ENCODE measurements around the gene ATMIN.

ATMIN gene

DNA sequence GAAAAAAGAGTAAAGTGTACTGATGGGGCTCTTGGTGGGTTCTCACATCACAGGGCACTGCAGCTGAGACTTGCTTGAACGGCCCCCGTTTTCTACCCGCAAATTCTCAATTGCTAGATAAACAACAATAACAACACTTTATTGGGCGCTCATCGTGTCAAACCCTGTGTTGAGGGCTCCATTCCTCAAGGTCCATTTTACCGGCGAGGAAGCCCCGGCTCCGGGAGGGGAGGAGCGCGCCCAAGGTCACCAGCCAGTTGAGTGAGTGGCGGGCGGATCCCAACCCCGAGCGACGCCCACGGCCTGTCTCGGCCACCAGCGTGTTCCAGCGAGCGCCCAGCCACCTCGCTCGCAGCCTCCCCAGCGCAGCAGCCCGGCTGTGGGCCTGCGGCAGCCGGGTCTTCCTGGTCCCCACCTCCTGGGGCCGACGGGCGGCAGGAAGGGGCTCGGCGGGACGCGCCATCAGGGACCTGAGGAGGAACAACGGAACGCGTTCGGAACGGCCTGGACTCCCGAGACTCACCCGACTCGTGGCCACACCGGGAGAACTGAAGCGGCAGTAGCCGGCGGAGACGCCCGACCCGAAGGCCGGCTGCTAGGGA is 29.3 kb upstream of the ATMIN start:
- peak; percentile 43 for DNase-seq

DNA sequence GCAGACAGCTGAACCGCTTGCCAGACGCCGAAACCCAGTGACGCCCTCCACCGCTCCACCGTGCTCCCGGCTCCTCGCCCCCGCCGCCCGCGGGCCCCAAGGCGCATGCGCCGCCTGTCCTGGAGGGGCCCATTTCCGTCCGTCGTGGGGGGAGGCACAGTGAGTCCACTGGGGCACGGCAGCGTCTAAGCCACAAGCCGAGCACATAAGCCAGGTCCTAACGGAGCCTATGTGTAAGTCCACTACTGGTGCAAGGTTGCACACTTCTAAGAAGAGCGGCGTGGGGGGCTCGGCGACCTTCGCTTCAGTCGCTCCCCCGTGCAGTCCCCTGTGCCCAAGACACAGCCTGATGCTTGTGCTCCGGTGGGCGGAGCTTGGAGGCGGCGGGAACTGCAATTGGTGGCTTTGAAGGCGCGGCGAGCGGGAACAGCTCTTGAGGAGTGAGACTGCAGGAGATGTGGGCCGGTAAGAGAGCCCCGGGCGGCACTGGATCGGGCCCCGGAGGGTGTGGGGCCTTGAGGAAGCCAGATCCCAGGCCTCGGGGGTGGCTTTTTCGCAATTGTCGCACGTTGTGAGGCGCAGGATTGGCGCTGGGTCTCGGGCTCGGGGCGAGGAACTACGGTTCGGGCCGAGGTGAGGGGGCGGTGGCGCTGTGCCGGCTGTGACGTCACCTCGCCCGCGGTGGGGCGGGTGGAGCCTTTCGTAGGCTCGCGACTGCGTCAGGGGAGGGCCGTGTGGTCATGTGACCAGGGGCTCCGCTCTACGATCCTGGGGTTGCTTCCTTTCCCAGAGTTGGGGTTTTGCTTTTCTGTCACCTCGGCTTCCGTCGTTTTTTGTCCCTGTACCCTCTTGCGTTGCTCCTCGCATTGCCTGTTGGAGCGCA is 28.6 kb upstream of the ATMIN start, which contains the start of the genes CENPN and CMC2:
Gene CENPN (plus strand): TSS at position 402 of the 883 bp plus-strand sequence. CDS start 4,726 bp downstream, outside the sequence.
Gene CMC2 (minus strand): TSS at position 73 of the 883 bp plus-strand sequence. CDS start 9,491 bp downstream, outside the sequence.
- peak; percentile 98 for DNase-seq

DNA sequence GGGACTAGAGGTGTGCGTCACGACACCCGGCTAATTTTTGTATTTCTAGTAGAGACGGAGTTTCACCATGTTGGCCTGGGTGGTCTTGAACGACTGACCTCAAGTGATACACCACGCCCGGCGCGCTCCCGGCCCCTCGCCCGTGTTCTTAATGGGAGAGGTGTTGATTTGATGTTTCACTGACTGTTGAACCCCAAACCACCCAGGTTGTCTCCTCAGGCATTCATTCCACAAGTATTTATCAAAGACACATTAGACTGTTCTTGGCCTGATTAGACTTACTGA is 27.2 kb upstream of the ATMIN start:
- no peak for DNase-seq

DNA sequence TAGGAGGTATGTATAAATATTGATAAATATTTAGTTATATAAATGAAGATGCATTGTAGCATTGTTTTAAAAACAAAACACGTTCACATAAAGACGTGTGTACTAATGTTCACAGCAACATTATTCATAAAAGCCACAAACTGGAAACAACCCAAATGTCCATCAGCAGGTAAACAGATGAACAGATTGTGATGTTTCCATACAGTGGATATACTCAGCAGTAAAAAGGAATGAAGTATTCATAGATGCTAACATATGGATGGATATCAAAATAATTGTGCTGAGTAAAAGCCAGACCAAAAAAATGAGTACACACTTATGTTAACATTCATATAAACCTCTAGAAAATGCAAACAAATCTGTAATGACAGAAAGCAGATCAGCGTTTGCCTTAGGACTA is 22.7 kb upstream of the ATMIN start:
- DNase-seq = no peak

DNA sequence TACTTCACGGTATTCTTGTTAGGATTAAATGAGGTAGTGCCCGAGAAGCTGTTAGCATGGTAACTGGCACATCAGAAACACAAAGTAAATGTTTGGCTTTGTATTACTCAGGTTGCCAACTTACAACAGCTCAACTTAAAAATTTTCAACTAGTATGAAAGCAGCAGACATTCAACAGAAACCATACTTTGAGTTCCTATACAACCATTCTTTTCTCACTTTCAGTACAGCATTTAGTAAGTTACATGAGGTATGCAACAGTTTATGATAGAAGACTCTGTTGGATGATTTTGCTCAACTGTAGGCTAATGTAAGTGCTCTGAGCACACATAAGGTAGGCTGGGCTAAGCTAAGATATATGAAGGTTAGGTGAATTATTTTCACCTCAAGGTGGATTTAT is 21.0 kb upstream of the ATMIN start:
- DNase-seq = no peak

DNA sequence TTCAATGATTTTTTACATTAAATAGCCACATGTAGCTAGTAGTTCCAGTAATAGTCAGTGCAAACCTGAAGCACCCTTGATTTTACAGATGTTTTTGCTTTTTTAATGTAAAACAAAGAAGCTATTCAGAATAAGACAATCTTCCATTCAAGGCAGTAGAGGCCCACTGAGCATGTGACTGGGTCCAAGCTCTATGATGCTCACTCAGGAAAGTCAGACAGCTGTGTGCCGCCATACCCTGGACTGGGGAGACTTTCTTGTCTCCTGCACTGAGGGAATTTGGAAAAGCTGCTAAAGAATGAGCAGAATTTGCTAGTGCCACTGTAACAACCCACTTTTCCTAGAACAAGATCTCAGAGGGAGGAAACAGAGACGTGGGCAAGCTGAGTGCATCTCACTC is 17.1 kb upstream of the ATMIN start:
- no peak for DNase-seq

DNA sequence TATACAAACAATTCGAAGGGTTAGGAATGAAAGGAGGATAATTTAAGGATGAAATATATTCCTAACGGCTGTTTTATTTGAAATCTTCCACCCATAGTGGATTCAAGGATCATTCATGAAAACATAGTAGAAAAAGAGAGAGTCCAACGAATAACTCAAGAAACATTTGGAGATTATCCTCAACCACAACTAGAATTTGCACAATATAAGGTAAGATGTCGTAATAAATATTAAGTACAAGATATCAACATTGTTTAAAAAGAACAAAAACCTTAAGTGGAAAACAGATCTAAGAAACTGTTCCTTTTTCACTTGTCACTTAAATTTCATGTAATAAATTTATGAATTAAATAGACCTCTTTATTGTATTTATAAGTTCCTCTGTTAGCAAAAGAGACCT is 9.2 kb upstream of the ATMIN start:
- DNase-seq = no peak

DNA sequence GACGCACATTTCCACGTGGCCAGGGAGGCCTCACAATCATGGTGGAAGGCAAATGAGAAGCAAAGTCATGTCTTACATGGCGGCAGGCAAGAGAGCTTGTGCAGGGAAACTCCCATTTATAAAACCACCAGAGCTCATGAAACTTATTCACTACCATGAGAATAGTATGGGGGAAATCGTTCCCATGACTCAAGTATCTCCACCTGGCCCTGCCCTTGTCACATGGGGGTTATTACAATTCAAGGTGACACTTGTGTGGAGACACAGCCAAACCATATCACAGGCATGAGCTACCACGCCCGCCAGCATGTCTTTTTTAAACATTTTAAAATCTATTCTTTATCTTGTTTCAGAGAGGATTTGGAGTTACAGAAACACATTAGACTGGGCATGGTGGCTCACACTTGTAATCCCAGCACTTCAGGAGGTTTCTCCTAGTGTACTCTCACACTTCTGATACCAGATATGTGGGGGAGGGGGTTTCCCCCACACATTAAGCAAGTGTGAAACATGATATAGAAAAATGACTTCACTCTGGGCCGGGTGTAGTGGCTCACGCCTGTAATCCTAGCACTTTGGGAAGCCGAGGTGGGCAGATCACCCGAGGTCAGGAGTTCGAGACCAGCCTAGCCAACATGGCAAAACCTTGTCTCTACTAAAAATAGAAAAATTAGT is 5.6 kb upstream of the ATMIN start:
- DNase-seq = no peak

DNA sequence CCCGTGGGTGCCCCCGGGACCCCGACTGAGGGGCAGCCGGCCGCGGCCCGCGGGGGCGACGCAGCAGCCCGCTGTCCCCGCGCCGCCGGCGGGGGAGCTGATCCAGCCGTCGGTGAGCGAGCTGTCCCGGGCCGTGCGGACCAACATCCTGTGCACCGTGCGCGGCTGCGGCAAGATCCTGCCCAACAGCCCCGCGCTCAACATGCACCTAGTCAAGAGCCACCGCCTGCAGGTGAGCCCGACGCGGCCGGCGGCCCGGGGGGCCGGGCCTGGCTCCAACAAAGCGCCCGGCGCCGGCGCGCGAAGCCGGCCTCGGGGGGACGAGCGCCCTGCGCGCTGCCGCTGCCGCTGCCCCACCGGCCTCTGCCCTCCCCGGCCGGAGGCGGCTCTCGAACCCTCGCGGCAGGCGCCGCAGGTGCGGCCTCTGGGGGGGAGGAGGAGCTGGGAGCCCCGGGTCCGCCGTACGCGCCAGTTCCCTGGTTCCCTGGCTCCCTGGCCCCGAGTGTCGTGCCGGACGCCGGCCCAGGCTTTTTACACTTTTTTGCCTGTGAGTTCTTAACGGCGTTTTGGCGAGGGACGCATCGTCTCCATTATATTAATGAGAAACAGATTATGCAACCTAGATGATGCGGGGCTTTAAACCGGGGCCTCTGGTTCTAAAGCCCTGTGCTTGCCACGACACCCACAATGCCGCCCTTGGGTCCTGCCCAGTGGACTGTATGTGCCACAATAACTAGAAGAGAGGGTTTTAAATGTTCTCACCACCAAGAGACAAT is 521 bp downstream of the ATMIN start:
- DNase-seq = no peak

DNA sequence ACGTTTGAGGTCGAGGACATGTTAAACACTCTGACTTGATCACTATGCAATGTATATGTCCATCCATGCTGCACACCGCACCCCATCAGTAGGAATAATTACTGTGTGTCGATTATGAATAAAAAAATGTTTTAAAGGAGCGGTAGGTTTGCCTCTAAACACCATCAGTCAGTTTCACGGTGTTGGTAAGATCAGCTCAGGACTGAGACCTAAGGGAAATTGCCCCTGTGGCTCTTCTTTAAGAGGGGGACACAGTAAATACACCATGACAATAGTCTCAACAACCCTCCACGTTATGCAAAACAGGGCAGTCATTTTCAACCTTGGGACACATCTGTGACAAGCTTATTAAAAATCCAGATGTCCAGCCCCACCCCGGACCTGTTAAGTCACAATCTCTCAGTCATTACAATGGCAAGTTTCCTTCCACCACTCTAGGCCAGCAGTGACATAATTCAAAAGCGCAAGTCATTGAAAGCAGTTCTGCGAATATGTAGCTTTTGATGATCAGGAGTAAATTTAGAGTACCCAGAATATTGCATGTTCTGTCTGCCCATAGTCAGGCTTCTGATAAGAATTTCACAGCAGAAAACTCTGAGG is 1.2 kb downstream of the ATMIN start:
- DNase-seq = no peak

DNA sequence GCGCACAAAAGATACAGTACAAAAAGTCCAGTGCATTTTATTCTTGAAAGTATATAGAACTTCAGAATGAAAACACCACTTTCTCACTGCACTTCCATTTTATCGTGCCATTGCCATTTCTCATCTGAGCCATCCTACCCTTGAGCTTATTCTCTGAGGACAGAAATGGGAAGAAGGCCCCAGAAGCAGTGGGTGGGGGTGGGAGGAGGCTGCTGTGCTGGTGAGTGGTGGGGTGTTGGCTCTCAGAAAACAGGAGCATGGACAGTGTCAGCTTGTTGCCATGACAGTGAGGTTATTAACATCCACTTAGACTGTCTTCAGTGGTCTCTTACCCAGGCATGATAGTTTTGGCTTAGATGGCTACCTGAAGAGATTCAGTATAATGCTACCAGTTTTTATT is 4.5 kb downstream of the ATMIN start:
- DNase-seq = no peak

DNA sequence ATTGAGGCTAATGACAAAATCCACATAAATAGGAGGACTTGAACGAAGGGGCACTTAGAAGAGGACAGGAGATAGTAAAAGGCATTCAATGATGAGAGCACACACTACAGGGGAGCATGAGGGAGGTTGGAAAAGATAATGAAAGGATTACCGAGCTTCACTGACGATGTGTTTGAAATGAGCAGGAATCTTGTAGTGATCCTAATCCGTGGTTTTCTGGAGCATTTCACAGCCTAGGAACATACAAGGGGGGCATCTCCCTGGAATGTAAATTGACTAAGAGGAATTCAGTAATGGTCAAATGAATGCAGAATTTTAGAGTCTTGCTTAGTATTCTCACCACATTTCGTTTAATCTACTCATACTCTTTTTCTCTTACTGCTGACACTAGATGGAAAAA is 5.2 kb downstream of the ATMIN start:
- no peak for DNase-seq

DNA sequence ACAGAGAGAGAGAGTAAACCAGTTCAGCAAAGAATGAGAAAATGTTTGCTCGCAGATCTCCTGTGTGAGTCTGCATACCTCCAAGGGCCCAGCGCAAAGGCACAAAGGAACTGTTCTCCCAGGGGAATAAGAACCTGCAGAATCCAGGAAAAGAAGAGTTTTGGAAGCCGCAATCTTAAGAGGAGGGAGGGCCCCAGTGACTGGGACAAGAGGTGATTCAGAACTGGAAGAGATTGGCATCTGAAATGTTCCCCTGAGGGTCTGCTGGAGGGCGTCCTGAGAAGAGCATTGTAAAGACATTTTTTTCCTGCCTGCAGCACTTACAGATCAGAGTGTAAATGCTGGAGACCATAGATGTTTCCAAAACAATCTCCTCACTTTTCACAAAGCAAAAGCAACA is 6.1 kb downstream of the ATMIN start:
- no peak for DNase-seq

DNA sequence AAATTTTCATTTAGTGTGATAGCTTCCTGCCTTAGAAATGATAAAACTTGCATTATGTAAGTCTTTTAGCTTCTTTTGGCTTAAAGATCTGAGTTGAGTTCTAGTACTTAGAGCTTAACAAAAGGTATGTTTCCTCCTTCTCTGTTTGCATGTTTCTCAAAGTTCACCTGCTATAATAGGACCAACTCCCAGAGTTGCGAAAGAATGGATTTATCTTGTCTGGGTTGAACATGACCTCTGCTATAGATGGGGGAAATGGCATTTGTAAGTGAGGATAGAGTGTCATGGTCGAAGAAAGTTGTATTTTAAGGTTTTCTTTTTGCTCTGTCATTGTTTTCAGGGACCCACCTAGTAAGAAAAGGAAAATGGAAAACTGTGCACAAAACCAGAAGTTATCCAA is 7.2 kb downstream of the ATMIN start:
- DNase-seq = no peak

DNA sequence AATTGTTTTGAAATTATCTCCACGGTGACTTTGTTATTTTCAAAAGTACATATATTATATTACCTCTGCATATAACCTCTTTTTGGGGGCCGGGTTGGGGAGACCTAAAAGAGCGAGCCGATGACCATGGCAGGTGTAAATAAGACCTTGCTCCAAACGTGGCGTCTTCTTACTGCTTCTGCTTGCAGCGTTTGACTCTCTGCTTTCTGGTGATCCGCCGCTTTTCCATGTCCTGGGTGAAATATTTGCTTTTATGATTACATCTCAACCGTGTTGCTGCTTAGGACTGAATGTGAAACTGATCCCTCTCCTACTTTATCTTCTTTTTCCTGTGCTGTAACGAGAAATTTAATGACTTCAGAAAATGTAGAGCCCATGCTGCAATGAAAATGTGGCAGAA is 18.1 kb downstream of the ATMIN start:
- no peak for DNase-seq

DNA sequence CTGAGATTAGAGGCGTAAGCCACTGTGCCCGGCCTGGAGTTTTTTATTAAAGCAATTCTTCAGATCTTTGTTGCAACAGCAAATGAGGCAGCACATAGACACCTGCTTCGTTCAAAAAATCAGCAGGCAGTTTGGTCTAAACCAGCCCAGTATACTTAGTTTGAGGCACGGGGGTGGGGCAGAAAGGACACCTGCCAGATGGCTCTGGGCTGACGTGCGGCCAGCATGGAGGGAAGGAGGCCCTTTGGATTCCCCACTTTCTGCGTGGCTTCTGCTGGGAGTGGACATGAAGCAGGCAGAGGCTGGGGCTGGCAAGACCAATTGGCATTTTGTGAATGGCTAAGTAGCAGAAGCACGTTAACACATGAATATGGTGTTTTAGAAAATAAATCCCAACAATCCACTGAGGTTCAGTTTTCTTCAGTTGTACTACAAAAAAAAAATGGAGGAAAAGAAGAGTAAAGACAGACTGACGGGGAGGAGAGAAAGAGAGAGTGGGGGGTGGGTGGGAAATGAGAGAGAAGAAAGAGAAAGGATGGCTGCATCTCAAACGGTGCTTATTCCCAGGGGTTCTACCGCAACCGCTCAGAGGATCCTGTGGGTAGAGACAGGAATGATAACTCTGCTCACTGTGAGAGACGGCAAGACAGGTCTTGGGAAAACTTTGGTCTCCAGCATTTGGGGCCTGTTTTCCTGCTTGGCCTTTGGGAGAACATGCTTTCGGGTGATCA is 25.1 kb downstream of the ATMIN start:
- DNase-seq = no peak

DNA sequence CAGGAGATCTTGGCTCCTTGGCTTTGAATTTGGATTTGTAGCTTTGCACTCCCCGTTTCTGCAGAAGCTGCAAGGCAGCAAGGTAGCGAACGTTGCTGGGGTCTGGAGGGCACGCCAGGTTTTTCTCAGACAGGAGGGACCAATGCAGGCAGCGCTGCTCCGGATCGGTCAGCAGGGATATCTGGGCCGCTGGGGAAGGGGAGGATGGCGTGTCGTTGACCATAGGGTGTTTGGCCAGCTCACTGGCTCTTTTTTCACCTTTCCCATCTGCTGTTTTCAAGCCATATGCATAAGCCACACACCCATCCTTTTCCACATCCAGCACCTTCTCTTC is 25.6 kb downstream of the ATMIN start:
- DNase-seq = no peak

DNA sequence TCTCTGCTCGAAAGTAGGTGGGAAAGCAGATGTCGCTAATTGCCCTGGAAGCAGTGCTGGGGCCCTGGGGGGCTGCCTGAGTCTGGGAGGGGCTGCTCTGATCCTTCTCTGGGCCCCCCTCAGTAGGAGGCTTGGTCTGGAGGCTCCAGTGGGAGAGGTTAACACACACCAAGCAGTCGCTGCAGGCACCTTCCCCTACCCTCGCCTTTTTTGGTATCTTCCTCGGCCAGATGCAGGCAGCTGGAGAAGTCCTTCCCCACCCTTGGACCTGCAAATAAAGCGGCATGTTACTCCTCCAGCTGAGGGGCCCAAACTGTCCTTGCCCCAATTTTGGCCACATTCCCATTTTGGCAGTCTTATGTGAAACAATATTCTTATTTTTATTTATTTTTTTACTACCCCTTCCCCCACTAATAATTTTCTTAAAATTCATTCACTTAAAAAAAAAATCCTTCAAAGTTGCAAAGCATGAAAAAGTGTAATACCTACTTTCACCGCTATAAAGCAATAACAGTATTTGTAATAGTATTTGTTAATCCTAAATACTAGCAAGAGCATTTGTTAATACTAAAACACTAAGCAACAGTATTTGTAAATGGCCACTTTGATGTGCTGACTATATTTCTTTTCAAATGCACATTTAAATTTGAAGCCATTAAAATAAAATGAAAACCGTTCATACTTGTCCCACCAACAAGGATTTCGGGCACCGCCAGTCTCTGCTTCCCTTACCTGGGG is 26.4 kb downstream of the ATMIN start:
- no peak for DNase-seq

DNA sequence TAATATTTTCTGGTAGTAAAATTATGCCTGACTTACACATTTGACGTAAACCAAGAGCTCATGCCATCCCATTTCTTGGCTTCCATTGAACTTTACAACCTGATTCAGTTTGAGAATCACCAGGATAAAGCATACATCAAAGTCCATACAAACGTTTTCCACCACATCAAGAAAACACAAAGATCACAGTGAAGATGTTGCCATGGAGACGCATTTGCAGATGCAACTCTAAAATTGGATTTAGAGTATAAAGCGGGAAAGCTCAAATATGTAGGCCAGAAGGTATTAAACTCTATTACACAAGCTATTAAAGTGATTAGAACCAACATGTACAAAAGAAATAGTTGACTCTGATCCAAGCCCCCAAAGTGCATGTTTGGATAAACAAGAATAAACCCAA is 31.0 kb downstream of the ATMIN start:
- DNase-seq = no peak

DNA sequence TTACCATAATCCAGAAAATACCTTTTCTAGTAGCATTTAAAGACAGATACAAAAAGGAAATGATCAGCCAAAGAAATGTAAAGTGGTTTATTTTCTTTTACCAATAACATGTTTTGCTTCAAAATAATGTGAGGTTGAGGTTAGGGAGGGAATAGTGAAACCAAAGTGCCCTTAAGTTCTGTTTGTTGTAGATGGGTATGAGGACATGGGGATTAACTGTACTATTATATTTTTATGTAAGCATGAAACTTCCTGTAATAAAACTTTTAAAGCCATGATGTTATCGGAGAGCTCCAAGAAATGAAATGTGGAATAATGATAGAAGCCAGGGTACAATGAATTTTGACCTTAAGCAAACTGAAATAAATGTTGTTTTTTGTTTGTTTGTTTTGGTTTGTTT is 31.5 kb downstream of the ATMIN start:
- DNase-seq = no peak

DNA sequence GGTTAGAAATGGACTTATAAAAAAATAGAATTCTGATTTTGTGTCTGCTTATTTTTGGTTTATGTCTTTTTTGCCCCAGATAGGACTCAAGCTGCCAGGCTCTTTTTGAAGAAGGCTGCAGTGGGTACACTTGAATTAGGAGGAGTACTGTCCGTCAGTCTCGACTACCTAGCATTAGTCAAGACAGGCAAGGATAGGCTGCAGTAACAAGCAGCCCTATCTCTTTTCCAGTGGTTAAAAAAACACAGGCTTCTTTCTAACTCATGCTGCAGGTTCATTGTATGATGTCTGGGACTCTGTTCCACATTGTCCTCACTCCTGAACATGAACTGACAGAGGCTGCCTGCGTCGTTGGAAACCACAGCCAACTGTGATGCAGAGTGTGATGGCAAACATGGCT is 33.4 kb downstream of the ATMIN start:
- DNase-seq = no peak

DNA sequence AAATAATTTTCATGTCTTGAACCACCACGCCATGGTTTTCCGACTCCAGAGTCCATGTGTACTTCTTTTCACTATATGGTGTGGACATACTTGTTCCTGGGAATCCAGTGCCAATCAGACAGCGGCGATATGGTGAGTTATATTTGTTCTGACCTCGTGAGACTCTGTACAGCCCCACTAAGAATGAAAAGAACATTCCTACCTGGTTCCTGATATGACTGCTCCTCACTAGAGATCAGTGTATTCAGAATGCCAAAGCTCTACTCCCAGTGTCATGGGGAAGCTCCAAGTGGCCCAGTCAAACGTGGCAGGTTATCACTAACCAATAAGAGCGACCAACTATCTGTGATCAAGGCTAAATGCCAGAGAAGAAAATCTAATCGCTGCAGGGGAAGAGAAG is 35.3 kb downstream of the ATMIN start:
- DNase-seq = no peak

Measured in KG1 (cell line).